Sigmoid colon (tissue), 4 donors: Measurements from ENCODE around the gene PGAM2.

Experiments
- EP300 ChIP-seq, 4 donors: sonication (generic); formaldehyde crosslinking; IDR thresholded peaks; one replicate each; pipeline ENCODE4 v1.6.1; 2017; ENCODE audit warnings: antibody characterized with exemption in 4 of 4
- POLR2AphosphoS5 ChIP-seq, 4 donors: sonication (generic); formaldehyde crosslinking; IDR thresholded peaks; one replicate each; pipeline ENCODE4 v1.6.1; 2017; ENCODE audit warnings: antibody characterized with exemption in 4 of 4
- TF ChIP-seq, protein P1 (sequence below), 4 experiments: fragments of 450-650 bp in 3 of 4; fragments of 200-600 bp in 1 of 4; IDR thresholded peaks; one replicate each; pipeline ENCODE4 v1.5.1; 2016 to 2019; ENCODE audit warnings: antibody characterized with exemption in 4 of 4, mild to moderate bottlenecking in 3 of 4, moderate library complexity in 2 of 4

DNA sequence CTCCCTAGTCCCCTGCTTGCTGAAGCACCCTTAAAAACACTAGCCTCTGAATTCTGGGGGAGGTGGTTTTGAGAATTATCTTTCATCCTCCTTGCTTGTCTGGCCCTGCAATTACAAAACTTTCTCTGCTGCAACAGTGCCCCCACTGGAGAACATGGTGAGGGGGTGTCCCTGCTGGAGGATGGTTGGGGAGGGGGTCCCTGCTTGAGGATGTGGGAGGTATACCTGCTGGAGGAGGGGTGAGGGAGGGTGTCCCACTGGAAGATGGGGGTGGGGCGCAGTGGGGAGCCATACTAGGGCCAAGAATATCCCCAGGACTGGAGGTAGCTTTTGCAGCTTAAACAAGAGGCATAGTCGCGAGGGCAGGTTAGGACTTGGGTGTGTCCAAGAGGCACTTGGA is 20.2 kb upstream of the PGAM2 start:
- TF ChIP-seq POLR2AphosphoS5 (IDR thresholded peaks at IDR 0.05) (no peak), EP300 (IDR thresholded peaks at IDR 0.05) (no peak)
- TF ChIP-seq, protein P1, sequence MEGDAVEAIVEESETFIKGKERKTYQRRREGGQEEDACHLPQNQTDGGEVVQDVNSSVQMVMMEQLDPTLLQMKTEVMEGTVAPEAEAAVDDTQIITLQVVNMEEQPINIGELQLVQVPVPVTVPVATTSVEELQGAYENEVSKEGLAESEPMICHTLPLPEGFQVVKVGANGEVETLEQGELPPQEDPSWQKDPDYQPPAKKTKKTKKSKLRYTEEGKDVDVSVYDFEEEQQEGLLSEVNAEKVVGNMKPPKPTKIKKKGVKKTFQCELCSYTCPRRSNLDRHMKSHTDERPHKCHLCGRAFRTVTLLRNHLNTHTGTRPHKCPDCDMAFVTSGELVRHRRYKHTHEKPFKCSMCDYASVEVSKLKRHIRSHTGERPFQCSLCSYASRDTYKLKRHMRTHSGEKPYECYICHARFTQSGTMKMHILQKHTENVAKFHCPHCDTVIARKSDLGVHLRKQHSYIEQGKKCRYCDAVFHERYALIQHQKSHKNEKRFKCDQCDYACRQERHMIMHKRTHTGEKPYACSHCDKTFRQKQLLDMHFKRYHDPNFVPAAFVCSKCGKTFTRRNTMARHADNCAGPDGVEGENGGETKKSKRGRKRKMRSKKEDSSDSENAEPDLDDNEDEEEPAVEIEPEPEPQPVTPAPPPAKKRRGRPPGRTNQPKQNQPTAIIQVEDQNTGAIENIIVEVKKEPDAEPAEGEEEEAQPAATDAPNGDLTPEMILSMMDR (IDR thresholded peaks at IDR 0.05) = no peak
